ENCODE data around the gene ASXL1.
A peak's percentile ranks its signal among the peaks of the same experiment; 100 is the strongest.
"Not testable (repeated sequence)": the region's sequence is repeated elsewhere in the genome, so short reads cannot be mapped to it uniquely, and the experiment has no call there.

ASXL1 gene

DNA sequence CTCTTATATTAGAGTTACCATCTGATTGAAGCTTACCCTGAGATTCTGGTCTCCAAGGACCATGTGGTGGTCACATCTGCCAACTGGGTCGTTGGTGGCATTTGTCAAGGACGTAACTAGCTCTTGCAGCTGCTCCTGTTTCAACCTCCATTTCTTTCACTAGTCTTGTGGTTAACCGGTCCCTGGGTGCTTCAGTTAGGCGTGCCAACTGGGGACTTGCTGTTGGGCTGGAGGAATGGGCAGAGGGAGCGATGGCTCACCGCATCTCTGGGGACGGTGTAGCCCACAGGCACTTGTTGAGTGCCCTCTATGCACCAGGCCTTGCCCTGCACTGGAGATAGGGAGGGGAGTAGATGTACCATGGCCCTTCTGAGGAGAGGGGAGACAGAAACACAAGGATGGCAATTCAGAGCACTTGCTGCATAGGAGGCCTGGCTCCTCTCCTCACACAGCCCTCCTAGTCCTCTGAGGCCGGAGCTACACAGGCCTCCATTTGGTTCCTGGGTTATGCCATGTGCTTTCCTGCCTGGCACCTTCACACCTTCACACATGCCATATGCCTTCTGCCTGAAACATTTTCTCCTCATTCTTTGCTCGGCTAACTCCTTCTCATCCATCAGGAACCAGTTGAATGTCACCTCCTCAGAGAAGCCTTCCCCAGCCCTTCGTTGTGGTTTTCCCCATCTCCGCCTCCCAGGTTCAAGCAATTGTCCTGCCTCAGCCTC lies 20.0 kb upstream of the ASXL1 start:
- DNase-seq: no peak

DNA sequence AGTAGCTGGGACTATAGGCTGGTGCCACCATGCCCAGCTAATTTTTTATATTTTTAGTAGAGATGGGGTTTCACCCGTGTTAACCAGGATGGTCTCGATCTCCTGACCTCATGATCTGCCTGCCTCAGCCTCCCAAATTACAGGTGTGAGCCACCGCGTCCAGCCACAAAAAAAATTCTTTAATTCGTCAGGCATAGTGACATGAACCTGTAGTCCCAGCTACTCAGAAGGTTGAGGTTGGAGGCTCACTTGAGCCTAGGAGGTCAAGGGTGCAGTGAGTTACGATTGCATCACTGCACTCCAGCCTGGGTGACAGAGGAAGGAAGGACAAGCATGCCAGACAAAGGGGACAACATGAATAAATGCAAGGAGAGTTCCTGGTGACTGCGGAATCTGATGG lies 19.5 kb upstream of the ASXL1 start:
- DNase-seq: no peak

DNA sequence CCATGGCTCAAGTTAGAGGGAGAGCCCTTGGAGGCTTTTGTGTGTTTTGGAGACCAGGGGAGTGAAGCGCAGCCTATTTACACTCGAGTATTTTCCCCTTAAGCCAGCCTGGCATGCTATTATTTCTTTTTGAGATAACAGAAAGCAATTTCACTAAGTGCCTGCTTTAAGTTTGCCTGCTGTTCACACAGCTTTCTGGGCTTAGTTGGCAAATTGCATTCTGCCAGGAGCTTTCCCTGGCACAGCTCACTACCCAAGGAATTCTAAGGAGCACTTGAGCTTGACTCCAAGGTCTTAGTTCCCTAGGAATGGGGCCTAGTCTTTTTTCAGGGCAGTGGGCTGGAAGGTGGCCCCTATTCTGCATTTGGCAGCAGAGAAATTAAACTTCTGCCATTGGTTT lies 19.0 kb upstream of the ASXL1 start:
- no peak for DNase-seq

DNA sequence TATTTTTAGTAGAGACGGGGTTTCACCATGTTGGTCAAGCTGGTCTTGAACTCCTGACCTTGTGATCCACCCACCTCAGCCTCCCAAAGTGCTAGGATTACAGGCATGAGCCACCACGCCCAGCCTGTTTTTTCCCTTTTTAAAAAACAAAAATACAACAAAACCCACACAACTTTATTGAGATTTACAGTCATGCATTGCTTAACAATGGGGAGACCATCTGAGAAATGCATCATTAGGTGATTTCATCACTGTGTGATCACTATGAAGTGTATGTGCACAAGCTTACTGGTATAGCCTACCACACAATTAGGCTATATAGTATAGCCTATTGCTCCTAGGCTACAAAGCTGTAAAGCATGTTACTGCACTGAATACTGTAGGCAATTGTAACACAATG lies 17.1 kb upstream of the ASXL1 start:
- not testable (repeated sequence) for DNase-seq

DNA sequence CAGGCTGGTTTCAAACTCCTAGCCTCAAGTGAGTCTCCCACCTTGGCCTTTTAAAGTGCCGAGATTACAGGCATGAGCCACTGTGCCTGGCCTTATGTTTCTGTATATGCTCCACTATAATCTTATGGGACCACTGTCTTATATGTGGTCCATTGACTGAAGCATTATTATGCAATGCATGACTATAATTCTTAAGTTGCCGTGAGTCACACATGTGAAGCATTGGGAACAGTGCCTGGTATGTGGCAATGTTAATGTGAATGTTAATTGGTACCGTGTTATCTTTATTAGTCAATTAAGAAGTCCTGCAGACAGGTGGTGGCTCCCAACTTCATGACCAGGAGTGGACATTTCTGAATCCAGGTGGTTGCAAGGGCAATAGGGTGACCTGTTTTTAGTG lies 14.7 kb upstream of the ASXL1 start:
- DNase-seq: peak; percentile 43

DNA sequence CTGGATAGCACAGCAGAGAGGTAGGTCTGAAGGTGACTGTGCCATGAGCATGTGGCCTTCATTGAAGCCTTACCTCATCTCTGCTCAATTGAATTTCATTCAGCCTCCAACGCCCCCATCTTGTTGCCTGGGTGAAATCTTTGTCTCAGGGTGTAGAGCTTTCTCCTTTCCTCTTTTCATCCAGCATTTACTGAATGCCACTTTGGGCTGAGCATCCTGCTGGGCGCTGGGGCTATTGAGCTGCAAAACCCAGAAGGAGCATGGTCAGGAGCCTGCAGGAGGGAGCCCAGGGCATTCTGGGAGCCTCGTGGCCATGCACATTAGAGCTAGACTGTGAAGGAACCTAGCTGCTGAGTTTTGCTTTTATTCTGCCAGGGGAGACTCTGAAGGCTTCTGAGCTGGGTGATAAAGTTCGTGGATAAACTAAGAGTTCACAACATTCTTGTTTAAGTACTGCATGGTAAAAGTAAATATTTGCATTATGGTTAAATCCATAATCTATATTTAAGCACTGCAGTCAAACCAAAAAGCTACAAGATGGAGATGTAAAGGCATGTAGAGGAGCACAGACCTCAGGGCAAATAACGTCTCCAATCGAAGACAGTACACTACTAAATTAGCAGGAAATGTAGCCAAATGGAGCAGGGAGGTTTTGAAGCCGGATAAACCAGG lies 13.2 kb upstream of the ASXL1 start:
- DNase-seq: no peak

DNA sequence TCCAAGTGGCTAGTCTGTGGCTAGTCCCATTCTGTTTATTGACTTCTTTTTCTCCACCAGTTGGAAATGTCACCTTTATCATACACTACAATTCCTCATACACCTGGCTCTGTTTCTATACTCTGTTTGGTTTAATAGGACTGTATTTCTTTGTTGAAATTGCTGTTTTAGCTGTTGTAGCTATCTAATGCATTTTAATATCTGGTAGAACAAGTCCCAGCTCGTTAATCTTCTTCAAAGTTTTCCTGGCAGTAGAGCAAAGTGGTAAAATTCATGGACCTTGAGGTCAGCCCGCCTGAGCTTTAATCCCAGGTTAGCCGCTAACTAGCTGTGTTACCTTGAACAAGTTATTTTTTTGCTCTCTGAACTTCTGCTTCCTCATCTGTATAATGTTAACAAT lies 9.9 kb upstream of the ASXL1 start:
- no peak for DNase-seq

DNA sequence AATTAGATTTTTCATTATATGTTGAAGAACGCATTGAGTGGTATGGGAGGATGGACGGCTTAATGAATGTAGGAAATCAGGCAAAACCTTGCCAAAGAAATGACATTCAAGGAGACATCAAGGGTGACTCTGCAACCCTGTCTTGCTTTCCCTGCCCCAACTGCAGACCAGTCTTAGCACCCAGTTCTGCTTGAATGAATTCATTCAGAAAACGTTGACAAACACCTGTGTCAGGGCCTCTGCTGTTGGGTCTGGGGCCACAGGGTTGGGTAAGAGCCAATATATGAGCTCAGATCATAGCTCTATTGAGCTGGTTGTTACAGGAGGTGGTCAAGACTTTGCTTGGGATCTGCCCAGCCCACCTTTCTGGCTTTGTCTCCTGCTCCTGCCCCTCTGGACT lies 7.7 kb upstream of the ASXL1 start:
- DNase-seq: no peak

DNA sequence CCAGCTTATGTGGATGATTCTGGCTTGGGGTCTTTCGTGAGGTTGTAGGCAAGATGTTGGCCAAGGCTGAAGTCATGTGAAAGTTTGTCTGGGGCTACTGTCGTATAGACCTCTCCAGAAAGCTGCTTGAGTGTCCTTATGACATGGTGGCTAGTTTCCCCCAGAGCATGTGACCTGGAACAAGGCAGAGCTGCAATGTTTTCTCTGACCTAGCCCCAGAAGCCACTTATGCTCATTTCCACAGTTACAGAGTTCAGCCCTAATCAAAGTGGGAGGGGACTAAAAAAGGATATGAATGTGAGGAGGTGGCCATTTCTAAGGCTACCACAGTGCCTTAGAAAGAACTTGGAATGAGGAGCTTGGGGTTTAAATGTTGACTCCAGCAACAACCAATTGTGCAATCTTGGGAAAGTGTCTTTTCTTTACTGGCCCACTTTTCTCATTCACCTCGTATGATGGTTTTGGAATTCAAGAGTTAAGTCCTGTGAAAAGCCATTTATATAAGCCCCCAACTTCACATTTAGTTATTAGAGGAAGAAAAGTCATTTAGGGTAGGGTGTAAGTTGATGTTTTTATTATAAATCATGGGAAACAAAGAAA lies 5.9 kb upstream of the ASXL1 start:
- DNase-seq: no peak

DNA sequence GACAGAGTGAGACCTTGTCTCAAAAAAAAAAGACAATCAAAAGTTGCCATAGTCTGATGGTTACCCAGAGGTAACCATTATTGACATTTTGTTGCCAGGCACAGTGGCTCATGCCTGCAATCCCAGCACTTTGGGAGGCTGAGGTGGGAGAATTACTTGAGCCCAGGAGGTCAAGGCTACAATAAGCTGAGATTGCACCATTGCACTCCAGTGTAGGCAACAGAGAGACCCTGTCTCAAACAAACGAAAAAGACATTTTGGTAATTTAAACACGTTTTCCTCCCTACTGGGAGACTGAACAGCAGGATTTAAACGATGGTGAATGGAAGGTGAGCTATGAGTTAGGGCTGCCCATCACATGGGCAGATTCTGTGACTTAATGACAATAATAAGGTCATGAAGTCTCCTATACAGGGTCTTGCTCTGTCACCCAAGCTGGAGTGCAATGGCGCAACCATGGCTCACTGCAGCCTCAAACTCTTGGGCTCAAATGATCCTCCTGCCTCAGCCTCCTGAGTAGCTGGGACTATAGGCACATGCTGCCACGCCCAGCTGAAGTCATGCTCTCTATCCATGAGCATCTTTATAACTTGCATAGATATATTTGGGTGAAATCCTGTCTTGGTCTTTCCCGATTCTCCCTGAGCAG lies 4.2 kb upstream of the ASXL1 start:
- DNase-seq: no peak

DNA sequence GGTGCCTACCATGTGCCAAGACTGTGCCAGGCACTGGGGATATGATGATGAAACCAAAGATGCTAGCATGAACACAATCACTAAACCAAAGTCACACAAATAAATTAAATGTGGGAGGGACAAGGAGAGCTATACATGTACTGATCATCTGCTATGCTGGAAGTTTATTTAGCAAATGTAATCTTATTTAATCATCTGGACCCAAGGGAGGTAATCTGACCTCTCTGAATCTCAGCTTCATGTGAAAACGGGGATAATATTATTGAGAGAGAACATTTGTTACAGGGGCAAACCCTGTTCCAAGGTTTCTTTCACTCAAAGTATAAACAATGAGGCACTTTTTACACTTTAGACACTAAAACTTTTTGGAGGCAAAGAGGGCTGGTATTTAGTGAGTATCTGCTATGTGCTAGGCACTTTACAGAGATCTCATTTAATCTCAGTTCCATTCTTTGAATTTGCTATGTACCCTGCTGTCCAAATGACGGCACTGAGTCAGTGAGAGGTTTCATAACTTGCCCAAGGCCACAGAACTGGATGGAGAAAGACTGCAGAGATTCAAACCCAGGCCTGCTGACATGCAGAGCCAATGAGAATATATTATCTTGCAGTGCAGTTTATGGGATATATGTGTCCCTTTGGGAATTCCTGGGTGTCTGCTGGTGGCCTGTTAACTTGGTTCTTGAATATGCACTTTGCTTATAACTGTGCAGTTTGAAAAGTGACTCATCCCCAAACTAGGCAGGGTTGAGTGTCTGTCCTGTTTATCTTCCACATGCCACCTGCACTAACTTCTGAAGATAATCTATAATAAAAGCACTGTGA lies 3.3 kb upstream of the ASXL1 start:
- peak; percentile 55 for DNase-seq

DNA sequence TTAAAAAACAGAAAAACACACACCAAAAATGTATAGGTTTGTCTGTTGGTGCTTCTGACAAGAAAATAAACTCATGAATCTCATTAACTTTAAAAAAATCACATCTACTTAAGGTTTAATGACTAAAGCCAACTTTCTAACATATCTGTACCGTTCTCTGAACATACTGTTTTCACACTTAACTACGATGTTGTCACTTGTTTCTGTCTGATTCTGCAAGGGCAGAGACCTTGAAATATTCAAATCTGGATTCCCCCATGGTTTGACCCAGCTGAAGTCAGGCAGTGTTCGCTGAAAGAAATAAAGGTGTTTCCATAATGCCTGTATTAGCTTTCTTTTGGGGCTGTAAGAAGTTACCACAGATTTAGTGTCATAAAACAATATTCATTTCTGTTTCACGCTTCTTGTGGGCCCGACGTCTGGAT lies 2.7 kb upstream of the ASXL1 start:
- DNase-seq: no peak

DNA sequence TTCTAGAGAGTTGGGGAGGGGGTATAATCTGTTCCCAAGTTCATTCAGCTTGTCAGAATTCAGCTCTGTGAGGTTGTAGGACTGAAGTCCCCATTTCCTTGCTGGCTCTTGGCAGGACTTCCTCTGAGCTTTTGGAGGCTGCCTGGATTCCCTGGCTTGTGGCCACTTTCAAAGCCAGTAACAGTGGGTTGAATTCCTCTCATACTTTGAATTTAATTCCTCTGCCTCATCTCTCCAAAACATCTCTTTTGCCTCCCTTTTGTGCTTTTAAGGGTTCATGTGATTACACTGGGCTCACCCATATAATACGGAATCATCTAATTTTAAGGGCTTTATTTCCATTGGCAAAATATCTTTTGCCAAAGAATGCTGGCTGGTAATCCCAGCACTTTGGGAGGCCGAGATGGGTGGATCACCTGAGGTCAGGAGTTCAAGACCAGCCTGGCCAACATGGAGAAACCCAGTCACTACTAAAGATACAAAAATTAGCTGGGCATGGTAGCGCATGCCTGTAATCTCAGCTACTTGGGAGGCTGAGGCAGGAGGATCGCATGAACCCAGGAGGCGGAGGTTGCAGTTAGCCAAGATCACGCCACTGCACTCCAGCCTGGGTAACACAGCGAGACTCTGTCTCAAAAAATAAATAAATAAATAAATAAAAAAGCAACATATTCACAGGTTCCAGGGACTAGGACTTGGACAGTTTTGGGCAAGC lies 2.1 kb upstream of the ASXL1 start:
- peak; percentile 85 for DNase-seq

DNA sequence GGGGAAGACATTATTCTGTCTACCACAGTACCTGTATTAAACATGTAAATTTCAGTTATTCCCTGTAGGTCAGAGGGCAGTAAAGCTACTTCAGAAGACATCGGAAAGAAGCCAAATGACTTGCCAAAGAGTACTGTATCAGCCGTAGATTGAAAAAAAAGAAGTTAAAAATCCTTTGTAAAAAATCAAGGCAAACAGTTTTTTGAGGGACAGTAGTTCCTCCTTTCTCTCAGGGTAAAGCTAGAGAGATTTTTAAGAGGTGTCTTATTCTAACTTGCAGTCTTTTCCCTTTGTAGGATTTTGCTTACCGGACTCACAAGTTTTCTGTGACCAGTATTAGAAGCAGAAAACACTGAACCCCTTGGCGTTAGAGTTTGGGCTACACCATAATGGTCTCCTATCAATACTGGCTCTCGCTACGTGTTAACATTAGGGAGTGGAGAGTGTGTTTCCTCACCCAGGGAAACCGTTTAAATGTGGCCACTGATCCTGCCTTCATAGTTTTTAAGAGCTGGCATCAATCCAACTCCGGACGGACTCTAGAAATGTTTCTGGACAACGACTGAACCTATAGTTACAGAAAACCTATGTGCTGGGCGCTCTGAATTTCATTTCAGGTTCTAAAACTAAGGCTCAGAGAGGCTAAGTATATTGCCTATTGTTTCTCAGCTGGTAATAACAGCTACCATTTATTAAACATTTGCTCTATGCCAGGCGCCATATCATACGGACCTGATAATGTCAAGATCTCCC lies 1.3 kb upstream of the ASXL1 start:
- no peak for DNase-seq

DNA sequence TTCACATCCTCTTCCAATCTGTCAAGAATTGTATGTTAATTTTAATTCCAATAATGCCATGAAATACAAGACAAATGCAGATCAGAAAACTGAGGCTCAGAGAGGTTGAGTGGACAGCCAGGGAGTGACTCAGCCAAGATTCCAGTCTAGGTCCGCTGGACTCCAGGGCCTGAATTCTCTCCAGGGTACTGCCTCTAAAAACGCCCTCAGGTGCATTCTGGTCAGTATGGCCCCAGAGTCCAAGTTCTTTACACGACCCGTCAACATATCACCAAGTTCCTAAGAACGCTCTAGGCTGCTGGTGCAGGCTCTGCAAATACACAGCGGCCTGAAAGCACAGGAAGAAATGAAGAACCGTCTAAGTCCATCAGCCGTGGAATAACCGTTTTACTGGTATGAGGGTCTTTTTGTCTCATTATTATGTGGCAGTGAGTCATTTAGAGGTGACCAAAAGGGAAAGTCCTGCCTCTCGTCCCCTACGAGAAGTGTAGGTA lies 709 bp upstream of the ASXL1 start:
- peak; percentile 74 for DNase-seq

DNA sequence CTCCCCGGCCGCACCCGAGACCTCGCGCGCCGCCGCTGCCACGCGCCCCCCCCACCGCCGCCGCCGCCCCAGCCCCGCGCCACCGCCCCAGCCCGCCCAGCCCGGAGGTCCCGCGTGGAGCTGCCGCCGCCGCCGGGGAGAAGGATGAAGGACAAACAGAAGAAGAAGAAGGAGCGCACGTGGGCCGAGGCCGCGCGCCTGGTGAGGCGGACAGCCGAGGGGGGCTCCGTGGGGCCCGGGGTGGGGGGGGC lies 426 bp downstream of the ASXL1 start:
- no peak for DNase-seq

DNA sequence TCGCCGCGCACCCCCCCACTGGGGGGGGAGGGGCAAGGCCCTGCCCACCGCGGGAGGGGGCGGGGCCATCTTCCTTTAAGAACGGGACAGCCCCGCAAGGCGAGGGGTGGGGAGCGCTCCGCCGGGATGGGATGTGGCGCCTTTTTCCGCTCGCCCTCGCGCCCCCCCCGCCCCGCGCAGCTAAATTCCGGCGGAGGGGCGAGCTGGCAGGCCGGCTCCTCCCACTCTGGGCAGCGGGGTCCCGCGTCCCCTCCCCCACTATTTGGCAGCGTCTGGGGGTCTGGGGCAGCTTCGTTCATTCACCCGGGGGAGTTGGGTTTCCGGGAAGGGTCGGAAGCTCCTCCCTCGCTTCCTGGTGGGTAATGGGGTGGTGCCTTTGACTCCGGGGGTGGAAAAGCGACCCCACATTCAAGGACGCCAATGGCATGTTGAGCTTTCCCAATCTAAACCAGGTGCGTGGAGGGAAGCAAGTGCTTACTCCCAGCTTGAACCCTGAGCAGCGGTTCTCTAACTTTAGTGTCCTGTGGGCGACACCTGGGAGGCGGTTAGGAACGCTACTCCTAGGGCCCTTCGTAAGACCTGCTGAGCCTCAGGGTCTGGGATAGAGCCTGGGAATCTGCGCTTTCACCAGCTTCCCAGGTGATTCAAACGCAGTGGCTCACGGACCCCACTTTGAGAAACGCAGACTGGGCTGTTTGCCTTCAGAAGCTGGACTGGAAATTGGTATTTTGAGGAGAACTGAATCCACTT lies 927 bp downstream of the ASXL1 start:
- DNase-seq: peak; percentile 46

DNA sequence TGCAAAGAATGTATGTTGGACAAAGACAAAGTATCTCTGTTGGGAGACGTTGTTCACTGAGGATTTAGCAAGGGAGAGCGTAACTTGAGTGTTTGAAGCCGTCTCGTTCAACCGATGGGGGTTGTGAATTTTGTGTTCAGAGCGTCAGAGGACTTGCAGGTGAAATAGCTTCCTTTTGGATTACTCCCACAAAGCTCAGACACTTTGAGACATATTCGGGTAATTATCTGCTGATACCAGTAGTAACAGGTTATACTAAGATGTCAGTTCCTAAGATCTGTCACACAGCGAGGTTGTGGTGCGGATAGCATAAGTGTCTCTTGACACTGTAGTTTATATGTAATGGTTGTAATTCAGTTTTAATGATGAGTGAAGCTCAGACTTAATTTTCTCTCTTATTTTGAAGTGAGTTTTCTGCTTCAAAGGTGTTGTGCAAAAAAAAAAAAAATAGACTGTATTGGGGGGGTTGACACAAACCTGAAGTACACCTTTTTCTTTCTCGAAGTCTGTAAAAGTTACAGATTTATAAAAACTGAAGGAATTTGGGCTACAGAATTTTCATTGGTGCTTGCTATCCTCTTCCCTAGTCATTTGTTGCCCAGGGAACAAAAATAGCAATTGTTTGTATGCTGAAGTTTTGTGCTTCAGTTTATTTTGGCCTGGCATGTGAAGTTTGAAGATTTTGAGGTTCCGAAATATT lies 1.7 kb downstream of the ASXL1 start:
- DNase-seq: no peak

DNA sequence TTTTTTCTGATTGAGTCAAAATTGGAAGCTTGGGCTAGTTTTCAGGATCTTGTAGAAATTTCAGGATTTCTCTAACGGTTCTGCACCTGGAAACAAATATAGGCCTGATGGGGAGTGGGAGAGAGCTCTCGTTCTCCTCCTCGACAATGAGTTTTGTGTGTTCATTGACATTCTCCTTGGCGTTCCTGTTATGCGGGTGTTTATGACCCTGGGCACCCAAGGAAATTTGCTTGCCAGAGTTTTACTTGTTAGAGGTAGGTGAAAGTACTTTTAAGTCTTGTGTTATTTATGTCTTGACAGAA lies 2.2 kb downstream of the ASXL1 start:
- DNase-seq: no peak

DNA sequence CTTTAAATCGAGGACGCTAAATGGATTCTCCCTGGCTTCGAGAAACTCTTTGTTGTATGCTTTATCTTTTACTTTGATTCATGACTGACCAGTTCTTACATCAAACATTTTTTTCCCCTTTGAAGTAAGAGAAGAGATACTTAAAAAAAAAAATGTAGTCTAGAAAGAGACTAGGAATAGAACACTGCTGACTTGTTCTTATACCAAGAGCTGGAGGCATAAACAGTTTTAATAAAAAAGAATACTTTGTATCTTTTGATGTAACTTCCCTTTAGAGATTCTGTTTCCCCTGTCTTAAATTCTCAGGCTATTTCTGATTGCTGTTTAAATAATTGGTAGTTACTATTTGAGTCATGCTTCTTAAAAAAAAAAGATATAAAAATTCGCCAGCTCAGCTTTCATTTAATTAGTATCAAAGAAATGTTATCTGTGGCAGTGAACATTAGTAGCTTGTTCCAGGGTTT lies 4.8 kb downstream of the ASXL1 start:
- no peak for DNase-seq

Measured in NCI-H226 (cell line).